Panc1 (cell line): ENCODE results near the gene FBXO45.

ENCODE experiments used
- POLR2AphosphoS5 ChIP-seq: IDR thresholded peaks from 2 replicates; pipeline ENCODE4 v1.6.1; 2012; ENCODE audit warnings: mild to moderate bottlenecking, low read depth, low read length, moderate library complexity
- SIN3A ChIP-seq: IDR thresholded peaks from 2 replicates; pipeline ENCODE4 v1.6.1; 2012; ENCODE audit warnings: low read depth, mild to moderate bottlenecking, low read length, moderate library complexity, borderline replicate concordance; ENCODE audit not compliant: insufficient read depth
- TCF7L2 ChIP-seq: IDR thresholded peaks from 2 replicates; pipeline ENCODE4 v1.6.1; 2011; ENCODE audit warnings: mild to moderate bottlenecking, low read depth, low read length, inconsistent platforms
- TF ChIP-seq, protein P1 (sequence below): fragments of 450-650 bp; IDR thresholded peaks from 2 replicates; pipeline ENCODE4 v1.5.1; 2017; ENCODE audit warnings: mild to moderate bottlenecking
- TF ChIP-seq, protein P2 (sequence below), 2 experiments: IDR thresholded peaks; 2 replicates each; pipeline ENCODE4 v1.6.1; 2011 to 2012; ENCODE audit warnings: low read depth in 2 of 2, control low read depth in 1 of 2, low read length in 1 of 2, mild to moderate bottlenecking in 1 of 2, moderate library complexity in 1 of 2; ENCODE audit not compliant: insufficient read depth in 1 of 2

DNA sequence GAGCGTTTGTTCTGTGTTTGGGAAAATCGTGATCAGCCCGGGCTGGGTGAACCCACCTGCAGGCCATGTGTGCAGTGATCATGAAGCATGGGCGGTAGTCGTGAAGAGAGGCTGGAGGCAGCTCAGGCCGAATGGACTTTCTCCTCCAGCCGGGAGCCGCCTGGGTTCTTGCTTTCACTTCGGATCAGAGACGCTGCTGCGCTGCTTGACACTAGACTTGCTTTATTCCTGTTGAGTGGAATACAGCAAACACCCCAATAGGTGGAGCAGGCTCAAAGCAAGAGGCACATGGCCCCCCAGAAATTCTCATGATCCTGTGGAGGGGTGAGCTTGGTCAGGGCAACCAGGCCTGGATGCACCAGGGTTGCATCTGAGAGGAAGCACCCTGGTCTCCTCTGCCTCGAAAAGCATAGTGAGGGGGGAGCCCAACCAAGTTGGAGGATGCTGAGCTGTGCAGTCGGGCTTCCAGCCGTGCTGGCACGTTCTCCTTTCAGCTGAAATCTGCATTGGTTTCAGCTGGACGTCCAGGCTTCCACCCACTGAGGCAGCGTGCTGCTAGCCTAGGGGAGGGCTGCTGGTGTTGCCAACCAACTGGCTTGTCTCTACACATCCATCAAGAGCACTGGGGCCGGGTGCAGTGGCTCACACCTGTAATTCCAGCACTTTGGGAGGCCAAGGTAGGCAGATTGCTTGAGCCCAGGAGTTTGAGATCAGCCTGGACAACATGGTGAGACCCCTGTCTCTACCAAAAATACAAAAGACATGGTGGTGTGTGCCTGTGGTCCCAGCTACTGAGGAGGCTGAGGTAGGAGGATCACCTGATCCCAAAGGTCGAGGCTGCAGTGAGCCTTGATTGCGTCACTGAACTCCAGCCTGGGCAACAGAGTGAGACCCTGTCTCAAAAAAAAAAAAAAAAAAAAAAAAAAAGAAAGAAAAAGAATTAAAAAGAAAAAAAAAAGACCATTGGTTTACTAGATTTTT lies 68.2 kb downstream of the FBXO45 start:
- TF ChIP-seq TCF7L2 (no peak), POLR2AphosphoS5 (no peak), SIN3A (no peak)
- TF ChIP-seq, protein P1, sequence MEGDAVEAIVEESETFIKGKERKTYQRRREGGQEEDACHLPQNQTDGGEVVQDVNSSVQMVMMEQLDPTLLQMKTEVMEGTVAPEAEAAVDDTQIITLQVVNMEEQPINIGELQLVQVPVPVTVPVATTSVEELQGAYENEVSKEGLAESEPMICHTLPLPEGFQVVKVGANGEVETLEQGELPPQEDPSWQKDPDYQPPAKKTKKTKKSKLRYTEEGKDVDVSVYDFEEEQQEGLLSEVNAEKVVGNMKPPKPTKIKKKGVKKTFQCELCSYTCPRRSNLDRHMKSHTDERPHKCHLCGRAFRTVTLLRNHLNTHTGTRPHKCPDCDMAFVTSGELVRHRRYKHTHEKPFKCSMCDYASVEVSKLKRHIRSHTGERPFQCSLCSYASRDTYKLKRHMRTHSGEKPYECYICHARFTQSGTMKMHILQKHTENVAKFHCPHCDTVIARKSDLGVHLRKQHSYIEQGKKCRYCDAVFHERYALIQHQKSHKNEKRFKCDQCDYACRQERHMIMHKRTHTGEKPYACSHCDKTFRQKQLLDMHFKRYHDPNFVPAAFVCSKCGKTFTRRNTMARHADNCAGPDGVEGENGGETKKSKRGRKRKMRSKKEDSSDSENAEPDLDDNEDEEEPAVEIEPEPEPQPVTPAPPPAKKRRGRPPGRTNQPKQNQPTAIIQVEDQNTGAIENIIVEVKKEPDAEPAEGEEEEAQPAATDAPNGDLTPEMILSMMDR: no peak; the same call in 1 of the 2 replicates
- TF ChIP-seq, protein P2, sequence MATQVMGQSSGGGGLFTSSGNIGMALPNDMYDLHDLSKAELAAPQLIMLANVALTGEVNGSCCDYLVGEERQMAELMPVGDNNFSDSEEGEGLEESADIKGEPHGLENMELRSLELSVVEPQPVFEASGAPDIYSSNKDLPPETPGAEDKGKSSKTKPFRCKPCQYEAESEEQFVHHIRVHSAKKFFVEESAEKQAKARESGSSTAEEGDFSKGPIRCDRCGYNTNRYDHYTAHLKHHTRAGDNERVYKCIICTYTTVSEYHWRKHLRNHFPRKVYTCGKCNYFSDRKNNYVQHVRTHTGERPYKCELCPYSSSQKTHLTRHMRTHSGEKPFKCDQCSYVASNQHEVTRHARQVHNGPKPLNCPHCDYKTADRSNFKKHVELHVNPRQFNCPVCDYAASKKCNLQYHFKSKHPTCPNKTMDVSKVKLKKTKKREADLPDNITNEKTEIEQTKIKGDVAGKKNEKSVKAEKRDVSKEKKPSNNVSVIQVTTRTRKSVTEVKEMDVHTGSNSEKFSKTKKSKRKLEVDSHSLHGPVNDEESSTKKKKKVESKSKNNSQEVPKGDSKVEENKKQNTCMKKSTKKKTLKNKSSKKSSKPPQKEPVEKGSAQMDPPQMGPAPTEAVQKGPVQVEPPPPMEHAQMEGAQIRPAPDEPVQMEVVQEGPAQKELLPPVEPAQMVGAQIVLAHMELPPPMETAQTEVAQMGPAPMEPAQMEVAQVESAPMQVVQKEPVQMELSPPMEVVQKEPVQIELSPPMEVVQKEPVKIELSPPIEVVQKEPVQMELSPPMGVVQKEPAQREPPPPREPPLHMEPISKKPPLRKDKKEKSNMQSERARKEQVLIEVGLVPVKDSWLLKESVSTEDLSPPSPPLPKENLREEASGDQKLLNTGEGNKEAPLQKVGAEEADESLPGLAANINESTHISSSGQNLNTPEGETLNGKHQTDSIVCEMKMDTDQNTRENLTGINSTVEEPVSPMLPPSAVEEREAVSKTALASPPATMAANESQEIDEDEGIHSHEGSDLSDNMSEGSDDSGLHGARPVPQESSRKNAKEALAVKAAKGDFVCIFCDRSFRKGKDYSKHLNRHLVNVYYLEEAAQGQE (IDR thresholded peaks at IDR 0.05; ENCODE audit: insufficient read depth in 1 of 2, low read depth in 2 of 2, low read length in 1 of 2): no peak
